ENCODE data around the gene GNAS-AS1.

GNAS-AS1 gene

DNA sequence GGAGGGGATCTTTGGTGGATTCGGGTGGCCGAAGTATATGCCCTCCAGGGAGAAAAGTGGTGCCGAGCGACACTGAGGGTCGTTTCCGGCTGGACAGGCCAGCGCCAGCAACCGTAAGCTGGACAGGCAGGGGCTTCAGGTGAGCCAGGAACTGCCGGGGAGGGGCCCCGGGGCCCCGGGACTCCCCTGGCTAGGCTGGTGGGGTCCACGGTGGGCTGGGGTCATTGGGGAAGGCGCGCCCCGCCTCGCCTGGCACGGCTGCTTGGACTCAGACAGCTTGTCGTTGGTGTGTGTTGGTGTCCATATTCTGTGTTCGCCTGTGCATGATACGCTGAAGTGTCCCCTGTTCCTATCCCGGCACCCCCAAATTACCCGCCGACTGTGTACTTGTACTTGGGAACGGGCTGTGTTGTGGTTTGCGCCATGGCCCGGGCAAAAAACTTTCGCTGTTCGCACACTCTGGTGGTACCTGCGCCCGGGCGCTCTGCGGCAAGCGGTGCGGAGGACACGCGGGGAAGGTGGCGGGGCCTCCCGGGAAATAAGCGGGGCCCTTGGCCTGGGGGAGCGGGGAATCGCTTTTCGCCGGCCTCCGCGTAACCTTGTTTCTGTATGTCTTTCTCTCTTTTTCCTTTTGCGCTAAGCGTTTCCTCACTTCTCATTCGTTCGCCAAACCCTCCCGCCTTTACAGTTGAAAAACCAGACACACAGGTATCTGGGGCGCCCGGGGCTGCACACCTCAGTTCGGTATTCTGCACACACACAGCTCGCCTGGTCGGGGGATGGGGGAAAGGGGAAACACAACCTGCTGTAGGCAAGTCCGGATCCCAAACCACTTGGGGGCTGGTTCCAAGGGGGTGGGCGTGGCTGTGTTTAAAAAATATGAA is 5.0 kb upstream of the GNAS-AS1 start:
- no peak for DNase-seq (ENCODE audit: low read depth)

- DNase-seq (ENCODE audit: low read depth), result no peak
Measured at GRCh38 chr20:58854638-58855471, 4.2 kb upstream of the GNAS-AS1 start.

GRCh38 chr20:58853976-58854637 is 3.4 kb upstream of the GNAS-AS1 start:
- DNase-seq (ENCODE audit: low read depth), result no peak

- no peak for DNase-seq (ENCODE audit: low read depth)
Measured at GRCh38 chr20:58853466-58853865, 2.8 kb upstream of the GNAS-AS1 start.

DNA sequence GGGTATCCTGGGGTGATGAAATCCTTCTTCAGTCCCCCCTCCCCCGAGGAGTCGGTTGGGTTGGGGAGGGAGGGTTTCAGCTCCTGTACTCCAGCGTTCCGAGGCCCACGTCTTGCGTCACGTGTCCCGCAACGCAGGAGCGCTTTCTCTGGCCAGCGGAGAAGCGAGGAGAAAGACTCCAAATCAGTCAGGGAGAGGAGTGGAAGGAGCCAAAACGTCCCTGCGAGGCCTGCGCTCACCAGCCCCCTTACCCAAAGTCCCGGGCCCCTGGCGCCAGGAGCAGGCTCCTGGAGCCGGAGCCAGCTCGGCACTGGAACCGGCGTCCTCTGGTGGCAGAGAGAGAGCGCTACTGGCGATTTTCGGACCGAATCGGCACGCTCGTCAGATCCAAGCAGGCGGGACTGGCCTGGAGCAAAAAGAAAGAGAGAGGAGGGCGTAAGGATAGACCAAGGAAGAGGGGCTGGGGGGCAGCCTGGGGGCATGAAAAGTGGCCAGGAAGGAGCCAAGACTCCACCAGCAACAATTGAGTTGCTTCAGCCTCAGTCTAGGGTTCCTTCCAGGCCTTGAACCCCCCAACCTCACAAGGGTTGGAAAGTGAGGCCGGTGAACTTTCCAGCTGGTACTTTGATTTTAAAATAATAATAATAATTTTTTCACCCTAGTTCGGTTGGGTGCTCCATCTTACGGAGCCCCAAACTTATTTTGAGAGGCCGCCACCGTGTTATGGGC is 2.0 kb upstream of the GNAS-AS1 start, which contains the start of gene GNAS:
Gene GNAS (plus strand): TSS at position 174 of the 729 bp plus-strand sequence.
- peak; percentile 62 for DNase-seq (ENCODE audit: low read depth)

- DNase-seq (ENCODE audit: low read depth), result no peak
Measured at GRCh38 chr20:58851969-58852458, 1.3 kb upstream of the GNAS-AS1 start.

GRCh38 chr20:58851221-58851968 is 693 bp upstream of the GNAS-AS1 start:
- peak; percentile 20 for DNase-seq (ENCODE audit: low read depth)

DNA sequence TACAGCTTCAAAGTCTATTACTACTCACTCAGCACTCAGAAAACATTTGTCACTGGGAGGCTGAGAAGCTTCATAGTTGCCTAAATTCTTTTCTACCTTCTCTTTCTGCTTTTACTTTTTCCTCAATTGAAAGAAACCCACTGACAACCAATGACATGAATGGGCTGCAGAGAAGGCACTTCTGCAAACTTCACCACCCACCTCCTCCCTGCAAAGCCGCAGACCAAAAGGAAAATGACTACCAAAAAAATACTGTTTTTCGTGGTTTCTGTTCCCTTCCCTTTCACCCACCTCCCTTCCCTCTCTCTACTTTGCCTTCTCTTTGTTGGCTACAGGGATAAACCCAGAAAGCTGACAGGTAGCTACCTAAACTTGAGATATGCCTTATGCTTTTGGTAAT is 3.2 kb downstream of the GNAS-AS1 start:
- DNase-seq (ENCODE audit: low read depth), result no peak

GRCh38 chr20:58845706-58846105 is 5.0 kb downstream of the GNAS-AS1 start:
- no peak for DNase-seq (ENCODE audit: low read depth)

- no peak for DNase-seq (ENCODE audit: low read depth)
Measured at GRCh38 chr20:58843128-58843556, 7.6 kb downstream of the GNAS-AS1 start.

DNA sequence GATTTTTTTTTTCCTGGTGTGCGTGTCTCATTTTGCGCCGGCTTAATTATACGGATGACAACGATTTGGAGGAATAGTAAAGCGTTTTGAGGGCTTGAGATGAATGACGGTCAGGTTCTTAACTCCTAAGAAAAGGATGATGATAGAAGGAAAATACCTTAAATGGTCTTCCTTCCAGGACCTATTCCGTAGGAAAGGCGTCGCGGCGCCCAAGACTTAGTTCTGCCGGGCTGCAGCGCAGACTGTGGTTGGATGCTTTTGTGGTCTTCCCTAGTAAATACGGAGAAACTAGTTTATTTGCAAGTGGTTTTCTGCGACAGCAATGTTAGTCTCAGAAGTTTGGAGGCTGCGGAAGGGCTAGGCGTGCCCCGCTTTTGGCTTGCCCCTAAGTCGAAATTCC is 8.4 kb downstream of the GNAS-AS1 start:
- no peak for DNase-seq (ENCODE audit: low read depth)

DNA sequence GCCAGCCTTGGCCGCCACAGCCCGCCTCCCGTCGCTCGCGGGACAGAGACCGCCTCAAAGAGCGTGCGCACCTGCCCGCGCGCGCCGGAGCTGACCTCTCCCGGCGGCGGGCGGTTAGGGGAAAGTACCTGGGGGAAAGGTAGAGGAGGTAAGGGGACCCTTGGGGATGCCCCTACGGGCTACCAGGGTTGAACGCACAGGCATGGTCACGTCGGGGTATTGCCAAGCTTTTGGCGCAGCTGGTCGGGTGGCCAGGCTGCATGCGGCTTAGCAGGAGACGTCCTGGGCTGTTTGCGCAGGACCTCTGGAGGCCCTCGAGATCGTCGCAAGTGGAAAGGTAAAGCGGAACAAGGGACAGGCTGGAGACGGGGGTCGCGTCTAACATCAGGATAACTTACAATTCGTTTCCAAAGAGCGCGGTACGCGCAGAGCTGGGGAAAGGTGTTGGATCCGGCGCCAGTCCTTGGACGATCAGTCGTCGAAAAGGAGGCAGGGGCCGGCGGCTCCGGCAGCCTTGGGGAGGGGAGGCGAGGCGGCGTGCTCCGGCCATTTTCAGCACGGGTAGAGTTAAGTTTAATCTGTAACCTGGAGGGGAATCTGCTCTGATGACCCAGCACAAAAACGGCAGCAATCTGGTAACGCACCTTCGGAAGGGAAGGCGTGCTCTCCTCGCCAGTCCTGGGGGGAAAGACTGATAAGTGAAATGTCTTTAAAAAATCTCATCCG is 9.0 kb downstream of the GNAS-AS1 start:
- DNase-seq (ENCODE audit: low read depth), result no peak

- DNase-seq (ENCODE audit: low read depth), result no peak
Measured at GRCh38 chr20:58840816-58841538, 9.7 kb downstream of the GNAS-AS1 start.

- DNase-seq (ENCODE audit: low read depth), result no peak
Measured at GRCh38 chr20:58839991-58840747, 10.5 kb downstream of the GNAS-AS1 start.

DNA sequence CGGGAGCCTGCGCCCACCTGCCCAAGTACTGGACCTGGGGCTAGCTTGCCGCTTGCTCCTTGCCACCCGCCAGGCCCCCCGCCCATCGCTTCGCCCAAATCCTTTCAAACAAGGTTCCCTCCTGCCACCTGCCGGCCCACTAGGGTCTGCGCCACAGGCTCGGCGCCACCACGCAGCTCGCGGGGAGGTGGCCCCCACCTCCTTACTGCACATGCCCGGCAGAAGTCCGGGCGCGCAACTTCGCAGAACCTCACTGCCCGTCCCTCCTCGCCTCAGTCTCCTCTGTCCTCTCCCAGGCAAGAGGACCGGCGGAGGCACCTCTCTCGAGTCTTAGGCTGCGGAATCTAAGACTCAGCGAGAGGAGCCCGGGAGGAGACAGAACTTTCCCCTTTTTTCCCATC is 11.2 kb downstream of the GNAS-AS1 start:
- DNase-seq (ENCODE audit: low read depth), result peak; percentile 13

GRCh38 chr20:58838174-58838573 is 12.5 kb downstream of the GNAS-AS1 start:
- no peak for DNase-seq (ENCODE audit: low read depth)

- DNase-seq (ENCODE audit: low read depth), result no peak
Measured at GRCh38 chr20:58837717-58838116, 13.0 kb downstream of the GNAS-AS1 start.

- DNase-seq (ENCODE audit: low read depth), result no peak
Measured at GRCh38 chr20:58836616-58837204, 14.0 kb downstream of the GNAS-AS1 start.
